GM12872 (cell line): ENCODE data around the gene VEPH1.

ENCODE experiments used
- TF ChIP-seq, protein P1 (sequence below): IDR thresholded peaks from 3 replicates; pipeline ENCODE4 v1.5.1; 2011; ENCODE audit warnings: low read depth, mild to moderate bottlenecking, low read length, moderate library complexity; ENCODE audit not compliant: insufficient read depth

Gene VEPH1

DNA sequence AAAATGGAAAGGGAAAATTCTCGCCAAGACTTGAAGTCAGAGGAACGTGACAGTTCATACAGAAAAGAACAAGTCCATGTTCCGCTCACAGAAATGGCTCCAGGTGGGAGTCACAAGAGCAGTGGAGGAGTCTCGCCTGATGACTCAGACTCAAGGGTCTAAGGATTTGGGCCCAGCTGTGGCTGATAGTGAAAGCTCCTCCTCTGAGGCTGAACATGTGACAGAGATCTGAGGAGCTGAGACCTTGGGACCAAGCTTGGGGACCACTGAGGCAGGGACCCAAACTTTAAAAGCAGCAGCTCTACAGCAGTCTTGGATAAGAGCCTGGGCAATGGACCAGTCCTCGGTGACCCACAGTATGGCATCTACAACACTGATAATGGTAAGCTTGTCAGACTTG lies 9.3 kb upstream of the VEPH1 start:
- TF ChIP-seq, protein P1, sequence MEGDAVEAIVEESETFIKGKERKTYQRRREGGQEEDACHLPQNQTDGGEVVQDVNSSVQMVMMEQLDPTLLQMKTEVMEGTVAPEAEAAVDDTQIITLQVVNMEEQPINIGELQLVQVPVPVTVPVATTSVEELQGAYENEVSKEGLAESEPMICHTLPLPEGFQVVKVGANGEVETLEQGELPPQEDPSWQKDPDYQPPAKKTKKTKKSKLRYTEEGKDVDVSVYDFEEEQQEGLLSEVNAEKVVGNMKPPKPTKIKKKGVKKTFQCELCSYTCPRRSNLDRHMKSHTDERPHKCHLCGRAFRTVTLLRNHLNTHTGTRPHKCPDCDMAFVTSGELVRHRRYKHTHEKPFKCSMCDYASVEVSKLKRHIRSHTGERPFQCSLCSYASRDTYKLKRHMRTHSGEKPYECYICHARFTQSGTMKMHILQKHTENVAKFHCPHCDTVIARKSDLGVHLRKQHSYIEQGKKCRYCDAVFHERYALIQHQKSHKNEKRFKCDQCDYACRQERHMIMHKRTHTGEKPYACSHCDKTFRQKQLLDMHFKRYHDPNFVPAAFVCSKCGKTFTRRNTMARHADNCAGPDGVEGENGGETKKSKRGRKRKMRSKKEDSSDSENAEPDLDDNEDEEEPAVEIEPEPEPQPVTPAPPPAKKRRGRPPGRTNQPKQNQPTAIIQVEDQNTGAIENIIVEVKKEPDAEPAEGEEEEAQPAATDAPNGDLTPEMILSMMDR: no peak

DNA sequence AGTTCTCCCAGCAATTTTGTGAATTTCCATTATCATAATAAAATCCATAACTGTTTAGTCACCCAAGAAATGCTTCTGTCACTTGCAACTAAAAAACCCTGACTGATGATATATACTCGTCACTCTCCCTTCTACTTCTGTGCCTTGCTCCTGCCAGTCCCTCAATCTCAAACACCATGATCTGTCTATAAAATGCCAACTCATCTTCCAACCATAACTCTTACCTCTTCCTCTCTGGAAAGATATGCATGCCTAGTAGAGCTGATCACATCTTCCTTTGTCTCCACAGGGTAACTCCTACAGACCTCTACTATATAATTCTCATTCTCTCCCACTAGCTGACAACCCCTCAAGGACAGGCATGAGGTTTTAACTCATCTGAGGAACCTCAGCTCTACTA lies 5.2 kb upstream of the VEPH1 start:
- TF ChIP-seq, protein P1: no peak

DNA sequence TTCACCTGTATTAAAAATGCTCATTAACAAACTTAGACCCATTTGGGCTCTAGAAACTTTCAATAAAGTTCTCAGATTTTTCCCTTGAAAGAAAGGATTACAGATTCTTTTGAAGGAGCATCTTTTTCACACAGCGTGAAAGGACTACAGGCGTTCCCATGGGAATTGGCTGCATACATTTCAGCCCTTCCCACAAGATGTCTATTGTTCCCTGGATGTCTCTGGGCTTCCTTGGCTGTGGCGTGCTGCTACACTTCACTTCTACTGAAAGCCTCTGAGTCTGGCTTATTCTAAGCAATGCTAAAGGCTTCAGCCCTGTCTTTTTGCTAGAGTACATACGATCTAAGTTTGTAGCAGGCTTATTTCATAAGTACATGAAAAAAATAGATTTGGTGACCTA lies 1.4 kb downstream of the VEPH1 start:
- TF ChIP-seq, protein P1: no peak

DNA sequence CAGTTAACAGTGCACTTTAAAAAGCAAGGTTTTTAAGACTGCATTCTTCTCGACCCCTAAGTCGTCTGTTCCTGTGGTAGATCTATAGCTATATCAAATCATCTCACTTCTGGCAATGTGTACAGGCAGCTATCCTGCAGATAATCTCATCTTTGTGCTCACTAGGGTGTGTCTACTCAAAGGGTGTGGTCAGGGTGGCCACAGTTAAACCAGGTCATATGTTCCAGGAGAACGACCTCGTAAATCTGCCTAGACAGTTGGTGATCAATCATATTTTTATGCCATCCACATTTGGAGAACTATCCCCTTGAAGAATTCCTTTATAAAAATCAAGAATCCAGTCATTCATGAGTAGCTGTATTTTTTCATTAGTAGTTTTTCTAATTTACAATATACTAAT lies 3.0 kb downstream of the VEPH1 start:
- TF ChIP-seq, protein P1: no peak

DNA sequence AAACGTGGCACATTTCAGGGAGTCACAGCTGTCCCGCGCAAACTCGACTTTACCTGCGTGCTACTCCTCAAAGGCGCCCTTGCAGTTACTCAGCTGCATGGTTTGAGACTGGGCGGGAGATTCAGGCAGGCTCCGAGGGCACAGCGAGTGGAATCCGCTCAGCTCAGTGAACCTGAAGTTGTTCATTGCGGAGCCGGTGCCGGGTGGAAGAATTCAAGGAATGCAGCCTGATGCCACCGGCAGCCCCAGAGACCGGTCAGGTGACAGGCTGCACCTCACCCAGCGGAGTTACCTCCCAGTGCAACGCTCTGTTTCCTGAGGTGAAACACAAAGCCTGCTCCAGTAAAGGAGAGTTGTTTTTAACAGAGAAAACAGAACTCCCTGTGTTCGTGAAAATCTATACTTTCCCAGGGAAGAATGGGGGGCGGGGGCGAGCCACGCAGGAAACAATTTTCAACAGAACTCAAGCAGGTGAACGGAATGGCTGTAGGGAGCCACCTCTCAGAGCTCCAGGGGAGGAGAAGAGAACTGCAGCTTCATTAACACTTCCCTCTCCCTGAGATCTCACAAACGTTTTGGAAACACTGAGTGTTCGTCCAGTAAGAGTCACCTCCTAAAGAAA lies 3.8 kb downstream of the VEPH1 start:
- TF ChIP-seq, protein P1: no peak

DNA sequence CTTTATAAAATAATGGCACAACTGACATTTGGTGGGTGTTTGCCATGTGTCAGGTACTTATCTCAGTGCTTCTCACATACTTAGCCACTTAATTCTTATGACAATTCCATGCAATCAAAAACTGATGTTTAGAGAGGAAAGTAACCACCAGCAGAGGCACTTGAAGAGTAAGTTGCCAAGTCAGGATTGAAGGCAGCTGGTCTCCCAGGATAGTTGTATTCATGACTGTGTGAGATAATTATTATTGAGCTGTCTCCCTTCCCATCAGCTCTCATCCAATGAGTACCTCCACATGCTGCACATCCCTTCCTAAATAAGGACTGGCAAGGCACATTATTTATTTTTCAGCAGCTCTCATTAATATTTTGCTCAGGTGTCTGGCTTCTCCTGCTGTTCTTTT lies 4.8 kb downstream of the VEPH1 start:
- TF ChIP-seq, protein P1: no peak

DNA sequence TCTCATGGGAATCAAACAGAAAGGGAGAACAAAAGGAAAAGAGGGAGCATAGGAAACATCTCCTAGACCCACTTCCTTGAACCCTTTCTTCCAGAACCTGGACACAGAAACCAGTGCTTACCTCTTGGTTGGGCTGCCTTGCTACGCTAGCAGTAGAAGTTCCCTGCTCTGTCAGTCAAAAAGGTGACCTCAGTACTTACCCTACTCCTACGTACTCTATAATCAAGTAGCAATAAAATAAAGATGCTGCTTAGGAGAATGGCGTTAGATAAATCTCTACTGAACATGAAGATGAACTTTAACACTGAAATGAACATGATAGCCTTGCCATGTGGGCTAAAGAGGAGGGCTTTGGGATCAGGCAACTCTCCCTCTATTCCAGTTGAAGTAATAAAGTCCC lies 7.4 kb downstream of the VEPH1 start:
- TF ChIP-seq, protein P1: no peak
